GM12878 (cell line): Measurements from ENCODE around the gene E2F1. TPM values are rescaled to one million over a fixed set of nuclear protein-coding genes. Genes with fewer than 3 reads are reported as not detected.

Experiments
- ATAC-seq: fragments of 200-7000 bp; cut with Tn5 transposase; 3 replicates; pipeline ENCODE4 v1.9.1; 2020; ENCODE audit warnings: mild to moderate bottlenecking, moderate library complexity
- BruUV-seq: library from RNA; stranded (reverse); fragments of 400-500 nt; replicated peaks from 2 replicates; lab custom pipeline; 2021; lab: Mats Ljungman, UMichigan
- CTCF ChIA-PET: fragments of 300-600 bp; sonication (Branson Sonifier 250); formaldehyde crosslinking; extraction: SDS; loops from one replicate; lab custom pipeline; 2021; ENCODE audit warnings: inconsistent platforms; lab: Yijun Ruan, JAX
- POLR2A ChIA-PET: fragments of 350-600 bp; formaldehyde crosslinking; extraction: SDS; loops from one replicate; lab custom pipeline; 2021; ENCODE audit warnings: inconsistent platforms; lab: Charles Lee
- RAD21 ChIA-PET: fragments of 300-600 bp; sonication (Branson Sonifier 250); formaldehyde crosslinking; loops from one replicate; lab custom pipeline; 2023; ENCODE audit warnings: antibody characterized with exemption; ENCODE audit not compliant: unreplicated experiment; lab: Charles Lee
- SMC1A ChIA-PET: fragments of 300-600 bp; sonication (Branson Sonifier 250); formaldehyde crosslinking; loops from one replicate; lab custom pipeline; 2023; ENCODE audit not compliant: unreplicated experiment, uncharacterized antibody; lab: Charles Lee
- DNase-seq: peaks from one replicate; pipeline ENCODE4 v3.0.0-alpha.2; 2011; ENCODE audit warnings: low read depth, low spot score
- FAIRE-seq: peaks from 3 replicates; lab custom pipeline; 2011; peaks lifted over from hg19 to GRCh38; lab: Jason Lieb, UNC
- H2AFZ ChIP-seq: 2 replicates; pipeline ENCODE4 v1.6.0; 2011; ENCODE audit warnings: low read depth, low read length, control low read depth; ENCODE audit not compliant: control insufficient read depth
- H3K27ac ChIP-seq: 2 replicates; pipeline ENCODE4 v1.5.1; 2011; ENCODE audit warnings: control low read depth; ENCODE audit not compliant: control insufficient read depth, insufficient read depth
- H3K27me3 ChIP-seq, 2 experiments: replicated peaks in 1 of 2; 2 replicates each; pipeline versions ENCODE4 v1.6.0 to v1.6.1; 2011; ENCODE audit warnings: low read length in 1 of 2; ENCODE audit not compliant: control insufficient read depth in 2 of 2, insufficient read depth in 2 of 2
- H3K36me3 ChIP-seq, 2 experiments: 2 replicates each; pipeline ENCODE4 v1.5.1; 2011; ENCODE audit warnings: low read length in 1 of 2; ENCODE audit not compliant: control insufficient read depth in 2 of 2, insufficient read depth in 2 of 2
- H3K4me1 ChIP-seq: 2 replicates; pipeline ENCODE4 v1.6.1; 2011; ENCODE audit warnings: mild to moderate bottlenecking, low read length, moderate library complexity, mixed read lengths; ENCODE audit not compliant: control insufficient read depth, insufficient read depth
- H3K4me2 ChIP-seq: 2 replicates; pipeline ENCODE4 v1.6.0; 2011; ENCODE audit warnings: control low read depth; ENCODE audit not compliant: control insufficient read depth, insufficient read depth
- H3K4me3 ChIP-seq: fragments of 200-600 bp; sonication (generic); 2 replicates; pipeline ENCODE4 v1.5.1; 2016
- H3K79me2 ChIP-seq: 2 replicates; pipeline ENCODE4 v1.6.0; 2011; ENCODE audit warnings: low read length; ENCODE audit not compliant: control insufficient read depth, insufficient read depth
- H3K9ac ChIP-seq: 2 replicates; pipeline ENCODE4 v1.8.0; 2011; ENCODE audit warnings: low read length, control low read depth, mixed read lengths; ENCODE audit not compliant: control insufficient read depth, insufficient read depth
- H3K9me3 ChIP-seq: replicated peaks from 3 replicates; pipeline ENCODE4 v1.5.1; 2011; ENCODE audit warnings: mild to moderate bottlenecking, low read length; ENCODE audit not compliant: control insufficient read depth, insufficient read depth
- H4K20me1 ChIP-seq: 2 replicates; pipeline ENCODE4 v1.6.0; 2011; ENCODE audit not compliant: control insufficient read depth, insufficient read depth
- POLR2A ChIP-seq: IDR thresholded peaks from 2 replicates; pipeline ENCODE4 v1.6.1; 2011; ENCODE audit warnings: low read depth, mild to moderate bottlenecking, low read length
- ZNF592 ChIP-seq: fragments of 450-650 bp; IDR thresholded peaks from 2 replicates; pipeline ENCODE4 v1.6.1; 2017; ENCODE audit warnings: mild to moderate bottlenecking, moderate library complexity
- WGBS: methylation state at CpG from one replicate; pipeline ENCODE4 v1.1.6; 2016; ENCODE audit warnings: low lambda C conversion rate; ENCODE audit not compliant: insufficient replicate concordance, insufficient coverage; ENCODE audit errors: missing lambda C conversion rate; 5-methylcytosine and 5-hydroxymethylcytosine counted together
- in situ Hi-C: fragments of 300-500 bp; cut with MboI; formaldehyde crosslinking; loops from 9 replicates; pipeline ENCODE4 v1.14.3; 2018; ENCODE audit warnings: mixed read lengths
- intact Hi-C: fragments of 100-400 bp; cut with micrococcal nuclease; formaldehyde crosslinking; loops from one replicate; pipeline ENCODE4 v1.14.2; 2022; ENCODE audit not compliant: unreplicated experiment
- polyA plus RNA-seq, 11 experiments: library from polyadenylated mRNA; depleted of rRNA in 4 of 11; unstranded in 6 of 11; stranded (reverse) in 5 of 11; fragments of >200 nt; fragmentation: Nextera tagmentation in 4 of 11; fragmentation: Illumina TruSeq in 1 of 11; extraction: Ambion mirVana in 4 of 11; extraction: Trizol in 1 of 11; gene quantifications; 1 replicate in 1 of 11; 2 replicates in 10 of 11; pipeline versions ENCODE4 v1.2.1 to v1.2.3, GENCODE V29; 2011 to 2016; ENCODE audit warnings: inconsistent platforms in 2 of 11, missing spikeins in 2 of 11, low read depth in 1 of 11
- total RNA-seq, 4 experiments: library from RNA; depleted of rRNA in 3 of 4; stranded (reverse); fragments of >200 nt in 3 of 4; fragmentation: Illumina TruSeq in 1 of 4; extraction: Trizol in 1 of 4; gene quantifications; 2 replicates each; pipeline versions ENCODE4 v1.2.1 to v1.2.3, GENCODE V29; 2013 to 2021

The E2F1 gene
- total and polyA plus RNA-seq, 10 of the 15 experiments (the other 5 are each of a cell fraction or from before 2014, with no cell fraction given) = 0.29 to 50.2 (median 19.7) TPM

- H3K9me3 ChIP-seq = no peaks in the 10 kb centered on the region
- ChIA-PET SMC1A (interaction anchor here (1.0 to 3.2 kb wide), 4 partner anchors 8 to 197 kb away, joined by 3 to 20 read pairs (median 8); partner anchors contain the start of genes ACTL10 and C20orf144), RAD21 (interaction anchor here (0.7 kb wide), 1 partner anchor 118 kb away, joined by 3 read pairs; no protein-coding TSS in a partner anchor), POLR2A (no interaction called here), CTCF (interaction anchor here (1.5 to 5.6 kb wide), 5 partner anchors 9 to 197 kb away, joined by 3 to 41 read pairs (median 17); partner anchors contain the start of gene ACTL10)
- H3K9ac ChIP-seq = no peak overlapping the region
- in situ Hi-C loops (loop anchor here (5.0 kb wide), 1 partner anchor 202 kb away; no protein-coding TSS in a partner anchor), intact Hi-C loops (loop anchor here (5.0 kb wide), 1 partner anchor 137 kb away; no protein-coding TSS in a partner anchor)
- no peak for FAIRE-seq
- WGBS = 98% methylated on average over 12 of the region's 14 CpGs
- DNase-seq = no peak
- no peak for ATAC-seq
- H2AFZ ChIP-seq = no peak overlapping the region
- H3K27me3 ChIP-seq = peaks cover 0 to 2% of the 10 kb centered on the region in 2 experiments; a peak in 2 of 4 replicates
- H3K27ac ChIP-seq = no peak overlapping the region
- H3K79me2 ChIP-seq = no peaks in the 10 kb centered on the region
- no peaks in the 10 kb centered on the region for H4K20me1 ChIP-seq
- no TSS peak for BruUV-seq
- H3K4me1 ChIP-seq = peaks cover 20% of the 10 kb centered on the region
- H3K36me3 ChIP-seq = no peaks in the 10 kb centered on the region
- no peak overlapping the region for H3K4me2 ChIP-seq
- no peak for TF ChIP-seq ZNF592
- peak; percentile 32; the same call in 1 of the 2 replicates for TF ChIP-seq POLR2A
- H3K4me3 ChIP-seq = no peak overlapping the region
Measured at GRCh38 chr20:33654680-33655161, 31.5 kb downstream of the E2F1 start.
